GF-D8 (cell line): ENCODE results near the gene ZBTB1.
A peak's percentile ranks its signal among the peaks of the same experiment; 100 is the strongest.
"Not testable (repeated sequence)": the region's sequence is repeated elsewhere in the genome, so short reads cannot be mapped to it uniquely, and the experiment has no call there.

ENCODE experiments used
- DNase-seq: peaks from one replicate; lab custom pipeline; 2025; lab: John Stamatoyannopoulos, UW

Gene ZBTB1

GRCh38 chr14:64500088-64500487 lies 4.5 kb upstream of the ZBTB1 start:
- no peak for DNase-seq

- DNase-seq: peak; percentile 0
These were observed 3.0 kb upstream of the ZBTB1 start for GRCh38 chr14:64501411-64502171.

- no peak for DNase-seq
These were observed 2.1 kb upstream of the ZBTB1 start for GRCh38 chr14:64502456-64502855.

DNA sequence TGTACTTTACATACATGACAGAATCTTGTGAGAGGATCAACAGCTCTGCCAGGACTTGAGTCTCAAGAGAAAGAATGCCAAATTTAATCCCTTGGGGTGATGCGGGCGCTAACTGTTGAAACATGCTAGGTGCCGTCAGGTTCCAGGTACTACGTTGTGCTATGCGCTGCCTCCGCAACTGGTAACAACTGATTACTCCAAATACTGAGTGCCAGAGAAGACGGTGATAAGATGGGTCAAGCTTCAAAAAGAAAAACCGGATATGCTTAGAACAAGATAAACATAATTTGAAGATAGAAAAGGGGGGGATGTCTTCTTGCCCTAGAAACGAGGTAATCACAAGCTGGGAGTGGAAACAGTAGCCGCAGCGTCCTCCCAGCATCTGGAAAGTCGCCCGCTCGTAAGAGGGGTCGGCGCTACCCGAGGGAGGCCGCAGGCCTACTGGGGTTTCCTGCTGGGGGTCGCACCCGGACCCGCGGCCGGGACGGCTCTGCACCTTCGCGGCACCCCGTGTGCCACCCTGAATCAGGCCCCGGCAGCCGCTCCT lies 1.6 kb upstream of the ZBTB1 start:
- DNase-seq: no peak

DNA sequence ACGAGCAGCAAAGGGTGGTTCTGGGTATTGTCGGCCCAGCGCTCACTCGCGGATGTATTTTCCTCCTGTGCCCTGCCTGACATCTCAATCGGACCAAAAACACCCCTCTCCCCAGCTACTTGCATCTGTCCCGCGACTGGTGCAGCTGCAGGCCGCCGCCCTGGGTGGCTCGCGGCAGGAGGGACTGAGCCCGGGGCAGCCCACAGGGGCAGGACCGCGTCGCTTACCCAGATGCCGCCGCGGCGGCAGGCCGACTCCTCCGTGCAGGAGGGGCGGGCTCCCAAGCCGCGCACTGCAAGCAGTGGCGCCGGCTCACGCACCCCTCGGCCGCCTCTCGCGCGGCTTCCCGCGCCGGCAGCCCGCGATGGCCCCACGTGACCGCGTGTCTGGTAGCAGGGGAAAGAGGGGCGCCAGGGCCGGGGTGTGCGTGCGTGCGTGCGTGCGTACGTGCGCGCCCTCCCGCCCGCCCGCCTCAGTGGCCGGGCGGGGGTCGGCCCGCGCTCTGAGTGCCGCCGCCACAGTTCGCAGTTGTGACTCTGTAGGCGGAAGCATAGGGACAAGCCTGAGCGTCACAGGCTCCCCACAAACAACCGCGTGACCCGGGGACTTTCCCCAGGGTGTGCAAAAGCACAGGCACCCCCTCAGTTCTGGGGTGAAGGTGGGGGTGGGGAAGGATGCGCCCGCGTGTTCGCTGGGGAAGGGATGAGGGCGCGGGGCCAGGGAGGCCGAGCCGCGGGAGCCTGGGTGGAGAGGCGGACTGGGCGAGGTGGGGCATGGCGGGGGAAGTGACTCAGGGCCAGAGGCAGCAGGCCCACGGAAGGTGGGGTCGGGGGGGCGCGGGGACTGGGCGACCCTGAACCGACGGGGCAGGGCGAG lies 898 bp upstream of the ZBTB1 start, which contains the start of gene ZBTB25:
Gene ZBTB25 (minus strand): TSS at position 405 of the 876 bp plus-strand sequence. CDS start 13,305 bp downstream, outside the sequence.
- DNase-seq: peak; percentile 33

DNA sequence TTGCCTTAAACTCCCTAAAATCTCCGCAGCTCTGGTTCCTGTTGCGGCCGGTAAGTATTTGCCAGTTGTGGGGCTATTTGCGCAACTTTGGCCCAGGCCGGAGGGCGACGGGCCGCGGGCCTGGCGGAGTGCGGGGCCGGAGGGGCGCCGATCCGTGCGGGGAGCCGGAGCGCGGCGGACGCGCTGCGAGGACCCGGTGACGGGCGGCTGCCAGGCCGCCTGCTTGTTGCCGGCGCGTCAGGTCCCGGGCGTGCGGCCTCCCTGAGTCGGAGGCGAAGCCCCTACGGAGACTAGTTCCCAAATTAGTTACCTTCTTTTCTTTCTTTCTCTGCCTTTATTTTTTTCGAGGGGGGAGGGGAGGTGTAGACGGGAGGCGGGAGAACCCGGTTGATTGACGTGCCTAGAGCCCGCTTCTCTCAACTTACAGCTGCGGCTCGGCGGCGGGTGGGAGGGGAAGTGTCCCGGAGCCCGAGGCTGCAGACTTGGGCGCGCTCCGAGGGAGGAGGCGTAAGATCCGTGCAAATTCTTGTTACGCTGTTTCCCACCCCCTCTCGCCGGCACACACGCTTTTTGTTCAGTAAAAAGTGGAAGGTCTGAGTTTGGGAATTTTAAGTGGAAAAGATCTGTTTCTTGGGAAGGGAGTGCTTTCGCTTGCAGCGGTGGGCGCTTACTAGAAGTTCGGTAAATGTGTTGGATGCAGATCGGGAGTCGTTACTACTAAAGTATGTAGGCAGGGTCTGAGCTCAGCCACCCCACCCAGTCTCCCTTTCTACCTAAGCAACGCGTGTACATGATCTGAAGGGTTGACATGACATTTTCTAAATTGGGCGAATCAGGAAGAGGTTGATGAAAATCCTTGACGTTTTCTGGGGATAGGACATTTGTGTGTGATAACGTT lies 576 bp downstream of the ZBTB1 start:
- peak; percentile 31 for DNase-seq

DNA sequence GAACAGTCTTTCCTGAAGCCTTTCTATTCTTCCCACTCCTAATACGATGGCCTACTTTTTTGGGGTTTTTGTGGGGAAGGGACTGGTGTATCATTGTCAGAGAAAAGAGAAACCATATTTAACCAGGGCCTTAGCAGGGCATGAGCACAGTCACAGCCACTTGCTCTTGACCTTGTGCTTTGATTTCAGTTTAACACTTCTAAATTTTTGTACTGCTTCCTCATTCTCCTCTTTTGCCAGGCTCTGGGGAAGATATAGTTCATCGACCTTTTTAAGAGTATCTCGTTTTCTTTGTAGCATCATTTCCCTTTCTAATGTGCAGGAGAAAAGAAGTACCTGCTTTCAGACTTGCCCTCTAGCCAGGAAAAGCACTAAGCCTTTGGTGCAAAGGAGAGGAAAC lies 2.2 kb downstream of the ZBTB1 start:
- no peak for DNase-seq

- DNase-seq: no peak
These were observed 3.0 kb downstream of the ZBTB1 start for GRCh38 chr14:64507376-64508156.

GRCh38 chr14:64508215-64508776 lies 3.7 kb downstream of the ZBTB1 start:
- no peak for DNase-seq

- no peak for DNase-seq
These were observed 4.5 kb downstream of the ZBTB1 start for GRCh38 chr14:64509036-64509435.

GRCh38 chr14:64510825-64511671 lies 6.5 kb downstream of the ZBTB1 start:
- peak; percentile 25 for DNase-seq

DNA sequence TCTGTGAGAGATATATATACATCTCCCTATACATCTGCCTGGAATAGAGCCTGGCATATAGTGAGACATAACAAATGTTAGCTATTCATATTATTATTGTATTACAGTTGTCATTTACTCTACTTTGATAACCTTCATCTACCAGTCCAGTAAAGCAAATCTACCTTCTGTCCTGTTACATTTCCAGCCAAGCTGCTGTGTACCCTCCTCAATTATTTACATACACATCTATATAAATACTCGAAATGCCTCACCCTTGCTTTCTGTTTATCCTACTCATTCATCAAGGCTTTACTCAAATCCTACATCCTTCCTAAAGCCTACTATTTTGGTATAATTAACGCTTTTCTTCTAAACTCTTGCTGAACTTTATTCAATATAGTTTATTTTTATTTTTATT lies 8.7 kb downstream of the ZBTB1 start:
- DNase-seq: no peak

DNA sequence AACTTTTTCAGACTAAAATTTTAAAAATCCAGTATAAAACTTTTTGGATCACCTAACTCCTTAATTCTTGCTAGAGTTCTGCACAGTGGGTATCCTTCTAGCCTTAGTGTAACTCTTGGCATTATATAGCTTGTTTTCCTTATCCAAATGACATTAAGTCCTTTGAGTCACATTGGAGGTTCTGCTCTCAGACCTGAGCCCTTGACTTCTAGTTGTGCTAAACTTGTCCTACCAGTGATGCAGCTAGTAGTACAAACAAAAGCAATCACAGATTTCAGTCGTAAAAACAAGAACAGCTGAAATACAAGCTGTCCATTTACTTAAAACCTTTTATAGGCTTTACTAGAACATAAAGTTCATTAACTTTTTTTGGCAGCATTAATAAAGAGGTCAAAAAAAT lies 10.5 kb downstream of the ZBTB1 start:
- DNase-seq: no peak

GRCh38 chr14:64516969-64517368 lies 12.4 kb downstream of the ZBTB1 start:
- no peak for DNase-seq

DNA sequence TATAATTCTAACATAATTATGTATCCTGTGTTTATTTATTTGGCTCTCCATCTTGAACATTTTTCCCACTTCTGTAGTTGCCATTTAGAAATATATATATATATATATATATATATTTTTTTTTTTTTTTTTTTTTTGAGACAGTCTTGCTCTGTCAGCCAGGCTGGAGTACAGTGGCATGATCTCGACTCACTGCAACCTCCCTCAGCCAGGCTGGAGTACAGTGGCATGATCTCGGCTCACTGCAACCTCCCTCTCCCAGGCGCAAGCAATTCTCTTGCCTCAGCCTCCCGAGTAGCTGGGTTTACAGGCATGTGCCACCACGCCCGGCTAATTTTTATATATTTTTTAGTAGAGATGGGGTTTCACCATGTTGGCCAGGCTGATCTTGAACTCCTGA lies 13.1 kb downstream of the ZBTB1 start:
- DNase-seq: not testable (repeated sequence)

DNA sequence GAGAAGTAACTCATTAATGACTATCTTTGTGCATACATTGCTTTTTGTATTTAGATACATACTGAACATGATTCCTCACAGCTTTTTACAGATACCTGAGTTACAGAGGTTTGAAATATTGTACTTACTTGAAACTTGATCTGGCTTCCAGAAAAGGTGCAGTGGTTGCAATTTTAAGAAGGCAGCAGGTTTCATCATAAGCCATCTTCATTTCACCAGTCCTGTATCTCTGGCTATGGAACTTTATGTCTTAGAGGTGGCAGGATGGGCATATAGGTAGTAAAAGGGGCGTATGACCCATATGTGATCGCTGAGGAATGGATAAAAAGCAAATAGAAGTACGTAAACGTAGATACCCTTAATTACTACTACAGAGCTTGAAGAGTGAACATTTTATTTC lies 13.7 kb downstream of the ZBTB1 start:
- no peak for DNase-seq

GRCh38 chr14:64520699-64521098 lies 16.1 kb downstream of the ZBTB1 start:
- no peak for DNase-seq

GRCh38 chr14:64522591-64523355 lies 18.2 kb downstream of the ZBTB1 start:
- DNase-seq: no peak

GRCh38 chr14:64525354-64525753 lies 20.8 kb downstream of the ZBTB1 start:
- DNase-seq: no peak
